Superior temporal gyrus (tissue), 1 donor: ENCODE results near the gene MTMR8.

ENCODE experiments used
- DNase-seq: peaks from one replicate; pipeline ENCODE4 v3.0.0-alpha.2; 2016; ENCODE audit errors: extremely low spot score

MTMR8 gene

DNA sequence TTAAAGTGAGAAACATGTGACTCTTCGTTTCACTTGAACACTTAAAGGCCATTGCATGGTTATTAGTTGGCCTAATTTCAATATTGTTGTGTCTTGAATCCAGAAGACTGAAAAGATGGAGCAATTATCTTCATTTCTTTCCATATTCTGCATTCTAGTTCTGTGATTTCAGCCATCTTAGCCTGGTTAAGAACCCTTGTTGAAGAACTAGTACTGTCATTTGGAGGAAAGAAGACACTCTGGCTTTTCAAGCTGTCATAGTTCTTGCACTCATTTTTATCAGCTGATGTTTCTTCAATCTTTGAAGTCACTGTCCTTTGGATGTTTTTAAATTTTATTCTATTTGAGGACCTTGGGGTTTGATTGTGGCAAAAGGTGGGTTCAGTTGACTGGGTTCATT is 81.6 kb downstream of the MTMR8 start:
- DNase-seq = no peak

DNA sequence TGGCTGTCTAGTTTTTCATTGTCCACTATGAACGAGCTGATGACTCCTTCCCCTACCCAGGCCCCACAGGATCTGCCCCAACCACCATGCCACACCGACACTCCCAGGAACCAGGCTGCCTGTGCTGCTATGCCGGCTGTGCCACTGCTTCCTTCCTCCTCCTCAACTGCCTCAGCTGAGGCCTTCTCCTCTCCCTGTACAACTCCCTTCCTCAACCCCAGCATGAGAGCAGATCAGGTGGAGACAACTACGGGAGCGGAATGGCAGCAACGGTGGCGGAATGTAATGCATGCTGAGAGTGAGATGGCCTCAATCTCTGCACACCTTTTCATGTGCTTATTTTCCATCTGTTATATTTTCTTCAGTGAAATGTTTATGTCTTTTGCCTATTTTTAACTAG is 88.5 kb downstream of the MTMR8 start:
- no peak for DNase-seq

DNA sequence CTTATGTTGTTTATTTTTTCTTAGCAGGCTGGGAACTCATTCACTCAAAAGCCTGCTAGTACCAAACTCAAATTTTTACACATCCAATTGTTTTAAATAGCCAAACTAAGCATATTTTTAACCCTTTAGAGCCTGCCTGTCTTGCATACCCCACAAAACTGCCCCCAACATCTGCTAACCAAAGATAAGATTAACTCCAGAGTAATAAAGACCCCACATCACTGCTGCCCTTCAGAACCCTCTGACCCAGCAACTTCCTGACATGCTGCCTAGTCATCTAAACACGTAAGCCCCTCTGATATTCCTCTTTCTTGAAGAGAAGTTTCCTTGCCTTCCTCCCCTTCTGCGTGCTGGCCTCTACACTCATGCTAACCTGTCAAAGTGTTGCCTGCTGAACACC is 104.1 kb downstream of the MTMR8 start:
- no peak for DNase-seq

DNA sequence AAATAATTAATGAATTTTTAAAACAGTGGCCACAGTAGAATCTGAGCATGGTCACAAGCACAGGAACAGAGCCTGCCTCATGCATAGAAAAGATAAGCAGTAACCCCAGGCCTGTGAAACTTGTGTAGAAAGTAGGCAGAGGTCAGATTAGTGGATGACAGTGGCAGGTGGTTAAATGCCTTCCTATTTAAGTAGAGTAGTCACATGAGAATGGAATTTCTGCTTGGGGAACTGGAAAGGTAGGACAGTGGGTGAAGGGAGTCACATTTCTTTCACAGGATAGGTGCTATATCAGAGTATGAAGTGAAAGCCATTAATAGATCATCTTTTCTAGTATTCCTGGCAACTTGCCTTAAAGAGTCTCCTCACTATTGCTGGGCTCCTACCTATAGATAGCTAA is 130.0 kb downstream of the MTMR8 start:
- DNase-seq = no peak

DNA sequence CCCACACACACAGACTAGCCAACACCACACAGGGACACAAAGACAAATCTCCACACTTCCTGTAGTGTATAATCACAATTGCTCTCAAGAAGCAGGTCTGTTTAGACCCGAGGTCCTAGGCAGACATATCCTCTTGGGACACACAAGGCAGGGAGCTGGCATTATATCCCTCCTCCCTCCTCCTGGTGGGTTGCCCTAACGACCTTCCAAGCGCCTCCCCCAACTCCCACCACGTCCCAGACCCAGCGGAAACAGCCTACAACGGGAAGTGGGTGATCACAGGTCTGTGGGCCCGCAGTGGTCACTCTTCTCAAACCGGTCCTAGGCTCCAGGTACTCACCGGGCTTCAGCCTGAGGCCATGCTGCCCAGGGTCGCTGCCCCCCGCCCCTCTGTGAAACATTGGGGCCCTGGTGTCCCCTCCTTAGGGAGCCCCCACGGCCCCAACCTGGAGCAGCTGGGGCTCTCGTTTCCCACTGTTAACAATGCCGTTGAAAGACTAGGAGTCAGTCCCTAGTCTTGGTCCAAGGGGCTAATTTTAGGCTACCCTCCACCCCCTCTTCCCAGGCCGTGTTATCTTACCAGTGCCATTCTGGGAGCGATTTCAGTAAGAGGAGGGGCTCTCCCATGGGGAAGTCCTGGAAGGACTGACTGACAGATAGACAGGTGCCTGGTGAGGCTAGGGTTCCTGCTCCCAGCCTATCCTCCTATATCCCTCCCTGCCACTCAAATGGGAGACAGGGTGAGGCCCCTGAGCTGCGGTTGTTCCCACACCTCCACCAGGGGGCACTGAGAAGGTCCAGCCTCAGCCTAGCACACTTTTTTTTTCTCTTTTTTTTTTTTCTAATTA is 164.9 kb downstream of the MTMR8 start, which contains the start of gene ASB12:
Gene ASB12, minus strand, starts transcription at position 485 of the 848 bp plus-strand sequence. CDS start 4,957 bp downstream, outside the sequence.
- no peak for DNase-seq

DNA sequence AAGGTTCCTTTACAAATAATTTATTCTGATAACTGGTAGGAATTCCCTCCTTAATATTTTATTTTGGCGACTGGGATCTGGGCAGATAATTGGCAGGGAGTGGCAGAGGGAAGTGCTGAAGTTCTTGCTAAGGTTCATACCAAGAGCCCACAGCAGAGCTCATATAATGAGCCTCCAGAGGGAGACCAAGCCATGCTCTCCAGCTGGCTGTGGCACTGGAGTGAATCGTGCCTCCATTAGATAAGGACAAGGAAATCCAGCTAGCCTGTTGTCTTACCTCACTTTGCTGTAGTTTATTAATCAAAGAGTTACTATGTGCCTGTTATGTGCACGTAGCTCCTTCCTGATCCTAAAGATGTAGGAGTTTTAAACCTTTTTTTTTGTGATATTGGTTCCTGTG is 166.1 kb downstream of the MTMR8 start:
- no peak for DNase-seq
